ENCODE results near the gene ATP6V0E2.
"Not testable (repeated sequence)": the region's sequence is repeated elsewhere in the genome, so short reads cannot be mapped to it uniquely, and the experiment has no call there.

Gene ATP6V0E2

GRCh38 chr7:149879766-149880637 is 6.2 kb downstream of the ATP6V0E2 start:
- no peak for DNase-seq (ENCODE audit: low read depth, low spot score)

DNA sequence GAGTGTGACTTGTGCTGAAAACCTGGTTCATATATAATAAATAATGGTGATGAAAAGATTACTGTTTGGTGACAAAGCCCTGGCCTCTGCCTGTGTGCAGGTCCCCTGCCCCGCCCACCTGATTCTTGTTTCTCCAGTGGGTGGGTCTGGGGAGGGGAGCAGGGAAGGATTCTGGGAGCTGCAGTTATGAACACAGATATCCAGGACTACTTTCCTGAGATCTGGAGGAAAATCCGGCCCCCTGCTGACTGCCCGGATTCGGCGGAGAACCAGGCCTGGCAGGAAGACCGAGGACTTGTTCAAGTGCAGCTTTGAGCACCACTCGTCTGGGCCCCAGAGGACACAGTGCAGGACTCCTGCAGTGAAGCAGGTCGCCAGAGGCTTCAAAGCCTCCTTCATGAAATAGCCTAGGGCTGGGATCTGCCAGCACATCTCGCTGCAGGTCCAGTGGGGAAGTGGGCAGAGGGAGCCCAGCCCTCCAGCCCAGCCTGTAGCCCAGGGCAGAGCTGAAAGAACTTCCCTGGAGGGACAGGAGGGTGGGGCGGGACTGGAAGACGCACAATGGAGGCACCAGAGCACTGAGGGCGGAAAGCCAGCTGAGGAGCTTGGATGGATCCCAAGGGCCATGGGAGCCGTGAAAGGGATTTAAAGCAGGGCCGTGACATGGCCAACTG is 7.0 kb downstream of the ATP6V0E2 start:
- no peak for DNase-seq (ENCODE audit: low read depth, low spot score)

GRCh38 chr7:149881328-149882247 is 7.8 kb downstream of the ATP6V0E2 start:
- no peak for DNase-seq (ENCODE audit: low read depth, low spot score)

GRCh38 chr7:149882248-149883047 is 8.7 kb downstream of the ATP6V0E2 start:
- DNase-seq (ENCODE audit: low read depth, low spot score), result no peak

DNA sequence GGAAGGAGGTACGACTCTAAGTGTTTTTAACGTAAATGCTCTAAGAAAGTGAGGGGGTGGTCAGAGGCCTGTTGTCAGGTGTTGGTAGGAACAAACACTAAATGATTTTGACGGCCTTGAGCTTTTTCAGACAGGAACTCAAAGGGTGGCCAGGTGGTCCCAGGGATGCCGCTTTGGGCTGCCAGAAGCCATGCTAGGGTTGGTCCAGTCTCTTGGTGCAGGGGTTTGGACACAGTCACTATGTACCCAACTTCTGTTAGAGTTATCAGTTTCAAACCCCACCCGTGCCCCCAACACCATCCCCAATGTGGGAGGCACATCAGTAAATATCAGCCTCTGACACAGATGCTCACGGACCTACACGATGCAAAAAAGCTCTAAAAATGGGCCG is 9.3 kb downstream of the ATP6V0E2 start:
- no peak for DNase-seq (ENCODE audit: low read depth, low spot score)

GRCh38 chr7:149883452-149883861 is 9.7 kb downstream of the ATP6V0E2 start:
- DNase-seq (ENCODE audit: low read depth, low spot score), result no peak

DNA sequence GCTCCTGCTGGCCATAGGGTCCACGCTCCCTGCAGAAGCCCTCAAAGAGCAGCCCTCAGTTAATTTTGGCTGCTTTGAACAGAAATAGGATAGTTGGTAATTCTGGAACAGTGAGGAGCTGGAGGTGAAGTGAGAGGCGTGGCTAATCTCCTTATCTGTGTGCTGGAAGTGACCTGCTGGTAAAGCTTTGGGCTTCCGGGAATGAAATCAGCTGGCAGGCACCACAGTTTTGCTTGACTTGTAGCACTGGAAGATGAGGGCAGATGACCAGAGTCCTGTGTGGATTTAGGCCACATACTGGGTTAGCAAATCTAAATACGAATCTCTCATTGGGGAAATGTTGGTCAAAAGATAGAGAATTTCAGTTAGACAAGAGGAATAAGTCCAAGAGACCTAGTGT is 10.2 kb downstream of the ATP6V0E2 start:
- no peak for DNase-seq (ENCODE audit: low read depth, low spot score)

DNA sequence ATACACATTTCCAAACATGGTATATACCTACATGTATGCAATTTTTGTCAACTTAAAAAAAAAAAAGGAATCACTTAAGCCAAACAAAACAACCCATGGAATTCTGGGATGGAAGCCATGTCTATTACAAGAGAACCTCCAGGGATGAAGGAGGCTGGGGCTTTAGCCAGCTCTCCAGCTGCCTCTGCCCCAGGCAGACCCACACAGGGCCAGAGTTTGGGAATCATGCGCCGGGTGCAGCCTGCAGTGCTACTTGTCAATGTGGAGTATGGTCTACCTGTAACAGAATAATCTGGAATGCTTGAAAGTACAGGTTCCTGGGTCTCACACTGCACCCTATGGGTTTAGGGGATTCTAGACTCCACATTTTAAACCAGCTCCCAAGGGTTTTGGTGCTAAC is 10.8 kb downstream of the ATP6V0E2 start:
- no peak for DNase-seq (ENCODE audit: low read depth, low spot score)

- no peak for DNase-seq (ENCODE audit: low read depth, low spot score)
Measured at GRCh38 chr7:149885191-149886017, 11.6 kb downstream of the ATP6V0E2 start.

DNA sequence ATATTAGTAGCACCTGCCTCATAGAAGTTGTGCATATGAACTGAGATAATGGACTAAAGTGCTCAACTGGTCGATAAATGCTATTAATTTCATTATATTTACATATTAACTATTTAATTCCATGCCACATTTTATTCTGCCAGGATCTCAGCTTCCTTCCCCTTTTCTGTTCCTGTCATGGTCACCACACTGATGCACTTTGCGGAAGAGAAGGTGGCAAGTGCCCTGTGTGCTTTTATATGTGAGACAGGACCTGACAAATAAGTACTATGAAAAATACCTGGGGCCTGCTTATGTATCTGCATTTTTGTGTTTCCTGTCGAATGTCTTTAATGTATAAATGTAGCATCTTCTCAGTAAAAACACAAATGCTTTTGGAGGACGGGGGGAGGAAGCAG is 12.2 kb downstream of the ATP6V0E2 start:
- no peak for DNase-seq (ENCODE audit: low read depth, low spot score)

- DNase-seq (ENCODE audit: low read depth, low spot score), result no peak
Measured at GRCh38 chr7:149887311-149887710, 13.5 kb downstream of the ATP6V0E2 start.

GRCh38 chr7:149890715-149891114 is 16.9 kb downstream of the ATP6V0E2 start:
- not testable (repeated sequence) for DNase-seq (ENCODE audit: low read depth, low spot score)

- not testable (repeated sequence) for DNase-seq (ENCODE audit: low read depth, low spot score)
Measured at GRCh38 chr7:149894957-149895356, 21.2 kb downstream of the ATP6V0E2 start.

DNA sequence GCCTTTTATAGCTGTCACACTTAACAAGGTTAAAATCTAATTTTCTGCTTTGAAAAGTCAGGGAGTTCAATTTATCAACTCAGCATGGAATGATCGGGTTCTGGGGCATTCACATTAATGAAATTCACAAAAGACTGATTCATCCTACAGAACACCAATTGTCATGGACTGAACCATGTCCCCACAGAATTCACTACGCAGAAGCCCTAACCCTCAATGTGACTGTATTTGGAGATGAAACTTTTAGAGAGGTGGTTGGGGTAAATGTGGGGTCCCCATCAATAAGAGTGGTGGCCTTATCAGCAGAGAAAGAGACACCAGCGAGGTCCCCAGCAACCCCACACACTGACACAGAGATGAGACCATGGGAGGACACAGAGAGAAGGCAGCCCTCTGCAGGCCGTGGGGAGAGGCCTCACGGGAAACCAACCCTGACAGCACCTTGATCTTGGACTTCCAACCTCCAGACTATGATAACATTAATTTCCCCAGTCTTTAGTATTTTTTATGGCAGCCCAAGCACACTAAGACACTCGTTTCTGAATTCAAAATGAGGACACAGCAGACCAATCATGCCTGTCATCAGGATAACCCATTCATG is 34.1 kb downstream of the ATP6V0E2 start:
- not testable (repeated sequence) for DNase-seq (ENCODE audit: low read depth, low spot score)

DNA sequence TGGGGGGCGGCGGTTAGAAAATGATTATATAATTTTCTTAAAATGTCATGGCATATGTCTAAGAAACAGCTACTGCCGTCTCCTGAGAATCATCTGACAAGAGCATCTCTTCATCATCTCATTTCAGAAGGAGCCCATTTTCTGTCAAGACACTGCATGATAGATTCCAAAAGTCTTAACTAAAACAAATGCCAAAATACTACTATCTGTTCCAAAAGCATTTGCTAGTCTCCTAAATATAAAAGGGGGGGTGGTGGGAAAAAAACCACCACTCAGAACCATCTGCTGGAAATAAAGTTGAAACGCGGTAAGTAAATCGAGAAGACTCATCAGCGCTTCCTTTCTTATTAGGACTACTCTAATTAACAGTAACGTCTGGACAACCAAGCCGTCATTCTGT is 36.5 kb downstream of the ATP6V0E2 start:
- not testable (repeated sequence) for DNase-seq (ENCODE audit: low read depth, low spot score)

DNA sequence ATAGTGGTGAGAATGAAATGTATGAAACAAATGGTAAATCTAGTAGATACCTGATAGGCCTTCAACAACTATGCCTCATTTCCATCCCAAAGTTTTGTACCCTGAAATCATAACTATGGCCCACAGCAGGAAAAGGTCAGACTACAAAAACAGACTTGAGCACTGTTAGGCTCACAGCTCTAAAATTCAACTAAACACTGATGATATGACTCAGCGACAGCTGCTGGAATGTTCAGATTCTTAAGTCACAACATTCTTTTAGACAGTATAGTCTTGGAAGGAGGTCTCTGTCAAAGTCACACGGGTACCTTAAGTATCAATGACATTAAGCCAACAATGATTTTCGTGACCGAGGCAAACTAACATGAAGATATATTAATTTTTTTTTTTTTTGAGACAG is 38.4 kb downstream of the ATP6V0E2 start:
- not testable (repeated sequence) for DNase-seq (ENCODE audit: low read depth, low spot score)

DNA sequence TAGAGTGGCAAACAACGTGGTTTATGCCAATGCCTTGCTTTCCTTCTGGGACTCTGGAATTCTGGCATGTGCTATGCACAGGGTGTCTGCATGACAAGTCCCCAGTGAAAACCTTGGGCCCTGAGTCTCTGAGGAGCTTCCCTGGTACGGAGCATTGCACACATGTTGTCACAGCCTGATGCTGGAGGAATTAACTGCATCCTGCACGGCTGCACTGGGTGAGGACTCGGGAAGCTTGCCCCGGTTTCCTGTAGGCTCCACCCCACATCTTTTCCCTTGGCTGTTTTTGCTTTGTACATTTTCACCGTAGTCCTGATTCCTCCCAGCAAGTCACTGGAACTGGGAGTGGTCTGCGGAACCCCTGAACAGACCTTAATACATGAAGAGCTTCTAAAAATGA is 52.6 kb downstream of the ATP6V0E2 start:
- not testable (repeated sequence) for DNase-seq (ENCODE audit: low read depth, low spot score)

Measured in activated CD4-positive, CD25-positive, alpha-beta regulatory T cell treated with anti-CD3 and anti-CD28 coated beads, Interleukin-2, amount 50 U/mL, for 16 hours (primary cell).